Measurements from ENCODE around the gene STX16.
A peak's percentile ranks its signal among the peaks of the same experiment; 100 is the strongest.

The STX16 gene

GRCh38 chr20:58624687-58625086 is 26.4 kb upstream of the STX16 start:
- no peak overlapping the region for H3K27ac Mint-ChIP-seq
- DNase-seq (ENCODE audit: low spot score in 2 of 2): no peak
- H3K36me3 Mint-ChIP-seq: no peaks in the 10 kb centered on the region
- H3K27me3 Mint-ChIP-seq: peaks cover 19% of the 10 kb centered on the region
- ATAC-seq (ENCODE audit: low read depth): no peak
- H3K4me3 Mint-ChIP-seq: no peak overlapping the region
- H3K4me1 Mint-ChIP-seq: peaks cover 6% of the 10 kb centered on the region
- H3K9me3 Mint-ChIP-seq: no peaks in the 10 kb centered on the region

DNA sequence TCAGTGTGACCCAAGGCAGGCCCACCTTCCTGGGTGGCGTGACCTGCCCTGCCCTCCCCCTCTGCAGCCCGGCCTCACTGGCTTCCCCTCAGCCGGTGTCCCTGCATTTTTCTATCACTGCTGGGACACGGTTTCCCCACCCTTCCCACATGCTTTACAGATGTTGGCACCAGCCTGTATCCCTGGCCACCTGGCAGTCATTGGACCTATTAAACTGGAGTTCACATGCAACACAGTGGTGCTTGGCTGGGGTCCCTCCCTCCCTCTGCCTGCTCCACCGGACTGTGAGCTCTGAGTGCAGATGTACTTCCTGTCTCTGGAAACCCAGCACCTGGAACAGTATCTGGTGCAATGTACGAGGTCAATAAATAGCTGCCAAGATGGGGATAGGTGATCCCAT is 25.5 kb upstream of the STX16 start:
- DNase-seq (ENCODE audit: low spot score in 2 of 2) (no peak), ATAC-seq (ENCODE audit: low read depth) (no peak)
- peaks cover 6% of the 10 kb centered on the region for H3K4me1 Mint-ChIP-seq
- H3K27me3 Mint-ChIP-seq: peaks cover 15% of the 10 kb centered on the region
- H3K9me3 Mint-ChIP-seq: no peaks in the 10 kb centered on the region
- no peaks in the 10 kb centered on the region for H3K36me3 Mint-ChIP-seq
- no peak overlapping the region for H3K27ac Mint-ChIP-seq
- H3K4me3 Mint-ChIP-seq: no peak overlapping the region

DNA sequence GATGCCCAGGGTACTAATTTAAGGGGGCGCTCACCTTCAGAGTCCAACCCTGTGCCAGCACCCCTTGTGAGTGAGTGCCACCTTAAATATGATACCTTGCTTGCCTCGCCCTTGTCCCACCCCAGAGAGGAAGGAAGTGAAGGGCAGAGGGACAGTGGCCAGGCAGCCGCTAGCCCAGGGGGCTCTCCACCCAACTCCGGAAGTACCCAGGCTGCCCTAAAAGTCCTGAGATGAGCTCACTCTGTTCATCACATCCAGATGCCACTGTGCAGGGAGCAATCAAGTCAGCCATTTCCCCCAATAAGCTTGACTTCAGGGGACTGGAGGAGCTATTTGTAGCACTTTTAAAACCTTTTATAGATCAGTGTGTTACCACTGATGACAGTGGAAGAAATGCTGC is 25.0 kb upstream of the STX16 start:
- Mint-ChIP-seq H3K36me3 (no peaks in the 10 kb centered on the region), H3K27ac (no peak overlapping the region), H3K4me3 (no peak overlapping the region), H3K27me3 (peaks cover 18% of the 10 kb centered on the region), H3K4me1 (peaks cover 6% of the 10 kb centered on the region), H3K9me3 (no peaks in the 10 kb centered on the region)
- DNase-seq (ENCODE audit: low spot score in 2 of 2): no peak
- no peak for ATAC-seq (ENCODE audit: low read depth)

DNA sequence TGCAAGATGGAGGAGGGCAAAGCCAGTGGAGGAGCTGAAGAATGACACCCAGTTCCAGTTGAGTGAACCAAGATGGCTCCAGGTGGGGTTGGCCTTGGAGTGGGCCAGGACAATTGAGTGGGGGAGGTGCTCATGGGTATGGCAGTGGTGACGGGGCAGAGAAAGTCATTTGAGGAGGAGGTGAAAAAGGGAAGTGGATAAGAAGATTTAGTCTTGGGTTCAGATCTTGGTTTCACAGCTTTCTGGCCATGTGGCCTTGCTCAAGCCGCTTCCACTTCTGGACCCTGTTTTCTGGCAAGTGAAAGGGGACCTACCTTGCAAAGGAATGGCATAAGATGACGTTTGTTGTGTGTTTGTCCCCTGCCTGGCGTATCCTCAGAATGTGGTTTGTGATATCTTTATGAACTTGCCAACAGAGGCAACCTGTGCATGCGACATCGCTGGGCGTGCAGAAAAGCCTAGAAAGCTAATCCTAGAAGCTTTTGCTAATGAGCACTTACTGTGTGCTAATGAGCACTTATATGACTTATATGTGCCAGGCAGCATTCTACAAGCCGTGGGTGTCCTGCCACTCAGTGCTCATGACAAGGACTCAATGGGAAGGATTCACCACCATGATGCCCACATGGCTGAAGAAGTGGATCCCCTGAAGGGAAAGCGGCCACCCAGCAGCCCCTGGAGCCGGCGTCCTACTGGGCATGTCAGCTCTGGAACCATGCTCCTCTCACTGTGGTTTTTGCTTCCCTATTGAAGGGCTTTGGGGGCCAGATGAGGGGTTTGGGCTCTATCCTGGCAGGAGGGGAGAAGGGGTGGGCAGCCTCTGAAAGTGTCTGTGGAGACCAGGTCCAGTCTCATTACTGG is 23.6 kb upstream of the STX16 start:
- H3K36me3 Mint-ChIP-seq: no peaks in the 10 kb centered on the region
- H3K27me3 Mint-ChIP-seq: peaks cover 17% of the 10 kb centered on the region
- no peak overlapping the region for H3K27ac Mint-ChIP-seq
- peaks cover 6% of the 10 kb centered on the region for H3K4me1 Mint-ChIP-seq
- DNase-seq (ENCODE audit: low spot score in 2 of 2) (no peak), ATAC-seq (ENCODE audit: low read depth) (no peak)
- no peak overlapping the region for H3K4me3 Mint-ChIP-seq
- H3K9me3 Mint-ChIP-seq: no peaks in the 10 kb centered on the region

DNA sequence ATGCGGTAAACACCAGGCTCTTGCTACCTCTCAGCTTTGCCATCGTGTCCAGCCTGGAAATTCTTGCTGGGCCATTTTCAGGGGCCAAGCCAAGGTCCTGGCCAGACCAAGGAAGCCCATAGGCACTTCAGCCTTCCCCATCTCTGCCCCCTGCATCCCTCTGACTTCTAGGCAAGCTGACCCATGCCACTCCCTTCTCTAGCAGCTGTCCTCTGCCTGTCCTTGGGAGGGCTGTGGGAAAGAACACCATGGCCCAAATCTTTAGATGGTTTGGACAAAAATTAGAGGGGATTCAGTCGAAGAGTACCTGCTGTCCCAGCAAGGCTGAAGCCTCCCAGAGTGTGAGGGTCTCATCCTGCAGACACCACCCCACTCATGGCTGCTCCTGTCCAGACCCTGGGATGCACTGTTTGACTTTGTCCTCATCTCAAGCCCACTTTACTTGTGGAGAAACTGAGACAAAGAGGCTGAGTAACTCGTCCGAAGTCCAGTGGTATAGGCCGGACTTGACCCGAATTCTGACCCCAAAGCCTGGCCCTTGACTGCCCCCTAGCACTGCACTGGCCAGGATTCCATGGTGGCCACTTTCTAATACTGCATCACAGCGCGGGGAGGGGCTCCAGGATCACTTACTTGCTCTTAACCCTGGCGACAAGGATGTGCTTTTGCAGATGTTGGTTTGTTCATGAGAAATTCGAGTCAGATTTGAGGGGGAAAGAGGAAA is 22.4 kb upstream of the STX16 start:
- DNase-seq (ENCODE audit: low spot score in 2 of 2) (no peak), ATAC-seq (ENCODE audit: low read depth) (no peak)
- no peaks in the 10 kb centered on the region for H3K36me3 Mint-ChIP-seq
- no peak overlapping the region for H3K4me3 Mint-ChIP-seq
- H3K9me3 Mint-ChIP-seq: no peaks in the 10 kb centered on the region
- peaks cover 21% of the 10 kb centered on the region for H3K27me3 Mint-ChIP-seq
- no peak overlapping the region for H3K27ac Mint-ChIP-seq
- peaks cover 6% of the 10 kb centered on the region for H3K4me1 Mint-ChIP-seq

DNA sequence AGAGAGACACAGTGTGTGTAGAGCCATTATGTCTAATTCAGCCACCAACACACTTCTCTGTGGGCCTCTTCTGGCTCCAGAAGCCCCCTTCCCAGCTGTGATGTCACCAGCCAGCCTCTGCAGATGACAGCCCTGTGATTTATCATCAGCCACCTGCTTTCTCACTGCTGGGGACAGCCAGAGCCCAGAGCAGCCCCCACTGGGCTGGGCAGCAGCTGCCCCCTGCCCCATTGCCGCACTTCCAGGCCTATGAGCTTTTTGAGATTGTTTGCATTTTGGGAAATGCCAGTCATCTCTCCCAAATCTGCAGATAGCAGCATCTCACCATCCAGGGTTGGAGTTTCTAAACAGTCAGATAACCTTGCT is 21.9 kb upstream of the STX16 start:
- peaks cover 21% of the 10 kb centered on the region for H3K27me3 Mint-ChIP-seq
- ATAC-seq (ENCODE audit: low read depth) (no peak), DNase-seq (ENCODE audit: low spot score in 2 of 2) (no peak)
- H3K9me3 Mint-ChIP-seq: no peaks in the 10 kb centered on the region
- no peak overlapping the region for H3K27ac Mint-ChIP-seq
- H3K4me3 Mint-ChIP-seq: no peak overlapping the region
- peaks cover 10% of the 10 kb centered on the region for H3K4me1 Mint-ChIP-seq
- H3K36me3 Mint-ChIP-seq: no peaks in the 10 kb centered on the region

DNA sequence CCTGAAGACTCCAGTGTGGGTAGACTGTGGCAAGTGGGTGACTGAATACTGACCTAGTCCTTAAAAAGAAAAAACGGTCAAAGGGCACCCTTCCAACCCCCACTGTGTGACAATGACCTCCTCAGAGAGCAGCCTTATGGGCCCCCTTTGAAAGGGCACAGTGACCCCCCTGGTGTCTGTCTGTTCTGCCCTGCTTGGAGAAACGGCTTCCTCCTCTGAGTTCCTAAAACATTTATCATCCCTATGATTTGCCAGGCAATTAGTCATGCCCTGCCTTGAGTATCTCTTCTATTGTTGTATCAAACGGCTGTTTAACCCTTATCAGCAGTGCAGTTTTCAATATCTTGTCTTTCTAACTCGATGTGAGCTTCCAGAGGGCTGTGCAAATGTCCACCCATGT is 21.0 kb upstream of the STX16 start:
- peaks cover 16% of the 10 kb centered on the region for H3K4me1 Mint-ChIP-seq
- H3K27ac Mint-ChIP-seq: no peak overlapping the region
- no peak for ATAC-seq (ENCODE audit: low read depth)
- no peak overlapping the region for H3K4me3 Mint-ChIP-seq
- no peaks in the 10 kb centered on the region for H3K36me3 Mint-ChIP-seq
- peaks cover 19% of the 10 kb centered on the region for H3K27me3 Mint-ChIP-seq
- DNase-seq (ENCODE audit: low spot score in 2 of 2): no peak
- H3K9me3 Mint-ChIP-seq: no peaks in the 10 kb centered on the region

DNA sequence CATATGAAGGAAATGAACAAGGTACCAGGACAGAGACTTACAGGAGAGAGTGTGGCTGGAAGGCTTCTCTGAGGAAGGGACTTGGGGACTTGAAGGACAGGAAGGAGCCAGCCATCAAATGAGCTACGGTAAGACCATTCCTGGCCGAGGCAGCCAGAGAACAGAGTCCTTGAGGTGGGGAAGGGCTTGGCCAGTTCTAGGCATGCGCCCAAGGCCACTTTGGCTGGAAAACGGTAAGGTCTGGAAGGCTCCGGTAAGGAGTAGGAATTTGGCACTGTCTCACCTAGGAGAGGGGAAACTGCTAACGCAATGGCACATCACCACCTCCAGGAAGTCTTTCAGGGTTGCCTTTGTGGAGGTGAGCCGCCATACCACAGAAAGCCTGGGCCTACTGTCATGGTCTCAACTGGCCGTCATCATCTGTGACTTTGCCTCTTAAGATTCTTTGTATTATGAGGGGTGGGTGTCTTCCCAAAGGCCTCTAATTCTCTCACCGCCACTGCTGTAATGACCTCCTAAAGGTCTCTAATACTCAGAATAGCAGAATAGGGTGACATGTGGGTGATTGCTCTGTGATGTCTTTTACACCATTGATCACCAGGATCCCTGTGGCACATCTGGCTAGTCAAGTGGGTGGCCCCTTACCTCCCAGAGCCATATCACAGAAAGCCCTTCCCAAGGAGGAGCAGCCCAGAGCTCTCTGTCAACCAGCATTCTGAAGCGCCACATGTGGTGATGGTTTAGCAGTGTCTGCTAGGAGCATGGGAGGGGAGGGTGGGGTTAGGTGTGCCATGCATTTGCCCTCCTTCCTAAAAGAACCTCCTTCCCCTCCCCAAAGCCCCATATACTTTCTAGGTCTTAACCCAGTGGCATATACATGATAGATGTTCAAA is 17.7 kb upstream of the STX16 start:
- peaks cover 10% of the 10 kb centered on the region for H3K4me1 Mint-ChIP-seq
- no peaks in the 10 kb centered on the region for H3K9me3 Mint-ChIP-seq
- peak overlapping the region; percentile 46 for H3K4me3 Mint-ChIP-seq
- H3K27ac Mint-ChIP-seq: no peak overlapping the region
- peaks cover 2% of the 10 kb centered on the region for H3K36me3 Mint-ChIP-seq
- no peak for DNase-seq (ENCODE audit: low spot score in 2 of 2)
- peaks cover 24% of the 10 kb centered on the region for H3K27me3 Mint-ChIP-seq
- no peak for ATAC-seq (ENCODE audit: low read depth)

DNA sequence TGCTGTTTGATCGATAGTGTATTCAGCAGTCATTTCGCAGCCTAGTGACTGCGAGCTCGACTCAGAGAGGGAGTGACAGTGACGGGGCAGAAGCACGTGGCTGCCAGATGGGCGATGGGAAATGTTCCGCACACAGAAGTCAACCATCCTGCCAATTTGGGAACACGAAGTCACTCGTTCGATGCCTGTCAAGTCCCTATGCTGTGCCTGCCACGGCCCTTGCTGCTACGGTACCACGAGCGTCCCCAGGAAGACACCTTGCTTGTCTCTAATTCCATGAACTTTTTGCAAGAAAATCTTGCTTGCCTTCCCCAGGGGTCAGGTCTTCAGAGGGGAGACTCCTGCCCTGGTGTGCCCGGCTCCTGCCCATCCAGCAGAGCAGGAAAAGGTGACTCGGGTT is 17.0 kb upstream of the STX16 start:
- H3K27ac Mint-ChIP-seq: no peak overlapping the region
- H3K9me3 Mint-ChIP-seq: no peaks in the 10 kb centered on the region
- DNase-seq (ENCODE audit: low spot score in 2 of 2): no peak
- peaks cover 24% of the 10 kb centered on the region for H3K27me3 Mint-ChIP-seq
- H3K36me3 Mint-ChIP-seq: peaks cover 2% of the 10 kb centered on the region
- H3K4me1 Mint-ChIP-seq: peaks cover 10% of the 10 kb centered on the region
- ATAC-seq (ENCODE audit: low read depth): no peak
- H3K4me3 Mint-ChIP-seq: peak overlapping the region; percentile 46

- no peaks in the 10 kb centered on the region for H3K9me3 Mint-ChIP-seq
- H3K27me3 Mint-ChIP-seq: peaks cover 26% of the 10 kb centered on the region
- H3K4me3 Mint-ChIP-seq: peak overlapping the region; percentile 63
- peak; percentile 88 for ATAC-seq (ENCODE audit: low read depth)
- H3K27ac Mint-ChIP-seq: no peak overlapping the region
- H3K4me1 Mint-ChIP-seq: peaks cover 10% of the 10 kb centered on the region
- H3K36me3 Mint-ChIP-seq: peaks cover 2% of the 10 kb centered on the region
- DNase-seq (ENCODE audit: low spot score in 2 of 2): no peak
Observed at GRCh38 chr20:58634521-58635278, 16.4 kb upstream of the STX16 start.

DNA sequence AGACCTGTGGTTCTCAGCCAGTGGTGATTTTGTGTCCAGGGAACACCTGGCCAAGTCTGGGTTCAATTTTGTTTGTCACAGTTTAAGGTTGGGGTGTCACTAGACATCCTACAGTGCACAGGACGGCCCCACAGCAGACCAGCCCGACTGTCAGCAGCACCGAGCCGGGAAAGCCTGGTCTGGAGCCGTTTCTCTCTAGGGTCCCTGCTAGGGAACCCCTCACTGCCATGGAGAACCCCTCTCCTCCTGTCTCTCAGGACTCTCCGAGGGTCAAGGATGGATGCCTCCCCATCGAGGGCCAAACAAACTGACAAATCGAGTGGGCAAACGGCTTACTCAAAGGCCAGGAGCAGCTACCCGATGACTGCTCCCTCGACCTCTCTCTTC is 15.8 kb upstream of the STX16 start:
- ATAC-seq (ENCODE audit: low read depth) (no peak), DNase-seq (ENCODE audit: low spot score in 2 of 2) (no peak)
- Mint-ChIP-seq H3K4me3 (no peak overlapping the region), H3K9me3 (no peaks in the 10 kb centered on the region), H3K36me3 (peaks cover 2% of the 10 kb centered on the region), H3K4me1 (peaks cover 10% of the 10 kb centered on the region), H3K27ac (peak overlapping the region; percentile 19), H3K27me3 (peaks cover 30% of the 10 kb centered on the region)

- Mint-ChIP-seq H3K9me3 (no peaks in the 10 kb centered on the region), H3K27ac (no peak overlapping the region), H3K27me3 (peaks cover 29% of the 10 kb centered on the region), H3K36me3 (peaks cover 2% of the 10 kb centered on the region), H3K4me1 (peaks cover 10% of the 10 kb centered on the region), H3K4me3 (no peak overlapping the region)
- DNase-seq (ENCODE audit: low spot score in 2 of 2): no peak
- ATAC-seq (ENCODE audit: low read depth): no peak
Observed at GRCh38 chr20:58636396-58636982, 14.6 kb upstream of the STX16 start.

GRCh38 chr20:58636983-58637421 is 14.1 kb upstream of the STX16 start:
- DNase-seq (ENCODE audit: low spot score in 2 of 2) (no peak), ATAC-seq (ENCODE audit: low read depth) (no peak)
- no peaks in the 10 kb centered on the region for H3K9me3 Mint-ChIP-seq
- H3K36me3 Mint-ChIP-seq: peaks cover 2% of the 10 kb centered on the region
- no peak overlapping the region for H3K27ac Mint-ChIP-seq
- no peak overlapping the region for H3K4me3 Mint-ChIP-seq
- peaks cover 27% of the 10 kb centered on the region for H3K27me3 Mint-ChIP-seq
- H3K4me1 Mint-ChIP-seq: peaks cover 10% of the 10 kb centered on the region
